GM12873 (cell line): ENCODE measurements around the gene MBOAT7.
"Not testable (repeated sequence)": the region's sequence is repeated elsewhere in the genome, so short reads cannot be mapped to it uniquely, and the experiment has no call there.

Experiments
- CTCF ChIP-seq: IDR thresholded peaks from 2 replicates; pipeline ENCODE4 v1.5.1; 2012; ENCODE audit warnings: low read depth, mild to moderate bottlenecking, moderate library complexity, low read length, control low read depth; ENCODE audit not compliant: insufficient read depth; ENCODE audit errors: missing control alignments

Gene MBOAT7

GRCh38 chr19:54189145-54189734 is at the start of gene MBOAT7:
MBOAT7 (minus strand) TSS chr19:54189580; CDS start chr19:54188508, 1,072 bp downstream.
- peak; percentile 41 for TF ChIP-seq CTCF

GRCh38 chr19:54233941-54234340 is 44.6 kb upstream of the MBOAT7 start:
- no peak for TF ChIP-seq CTCF

GRCh38 chr19:54231077-54231931 is 41.9 kb upstream of the MBOAT7 start:
- peak; percentile 99 for TF ChIP-seq CTCF

- TF ChIP-seq CTCF: no peak
Measured at GRCh38 chr19:54230031-54230430, 40.7 kb upstream of the MBOAT7 start.

- TF ChIP-seq CTCF: no peak
Measured at GRCh38 chr19:54229146-54229545, 39.8 kb upstream of the MBOAT7 start.

GRCh38 chr19:54222474-54223276 is 33.3 kb upstream of the MBOAT7 start, which contains the start of gene LILRB3:
LILRB3 (minus strand) TSS chr19:54223007; CDS start chr19:54222976, 31 bp downstream.
- TF ChIP-seq CTCF: not testable (repeated sequence)
